NCI-H1092 treated with DMSO at 0.1 percent for 48 hours (cell line): ENCODE measurements around the gene AAMP.

Experiments used
- DNase-seq: peaks from one replicate; lab custom pipeline; 2025; lab: John Stamatoyannopoulos, UW

Gene AAMP

GRCh38 chr2:218223046-218223445, 46.9 kb downstream of the AAMP start:
- no peak for DNase-seq

GRCh38 chr2:218221000-218221399, 48.9 kb downstream of the AAMP start:
- no peak for DNase-seq

- DNase-seq = no peak
These were observed 50.0 kb downstream of the AAMP start for GRCh38 chr2:218219934-218220333.

GRCh38 chr2:218218268-218219185, 51.4 kb downstream of the AAMP start:
- DNase-seq = no peak

GRCh38 chr2:218217360-218218267, 52.3 kb downstream of the AAMP start:
- DNase-seq = no peak

- DNase-seq = peak; percentile 82
These were observed 53.1 kb downstream of the AAMP start, which contains the start of gene ARPC2 for GRCh38 chr2:218216674-218217359. Gene ARPC2, plus strand, starts transcription at chr2:218217189. Its CDS starts 282 bp downstream, at chr2:218217471.

- no peak for DNase-seq
These were observed 53.6 kb downstream of the AAMP start for GRCh38 chr2:218216336-218216673.
